Endometrium (tissue), 2 donors: ENCODE measurements around the gene PCDHA4.
"Not testable (repeated sequence)": the region's sequence is repeated elsewhere in the genome, so short reads cannot be mapped to it uniquely, and the experiment has no call there.

ENCODE experiments used
- FAIRE-seq: peaks from 2 replicates; lab custom pipeline; 2012; peaks lifted over from hg19 to GRCh38; lab: Jason Lieb, UNC
- donor health status: control.
- donor health status: control.

Gene PCDHA4

DNA sequence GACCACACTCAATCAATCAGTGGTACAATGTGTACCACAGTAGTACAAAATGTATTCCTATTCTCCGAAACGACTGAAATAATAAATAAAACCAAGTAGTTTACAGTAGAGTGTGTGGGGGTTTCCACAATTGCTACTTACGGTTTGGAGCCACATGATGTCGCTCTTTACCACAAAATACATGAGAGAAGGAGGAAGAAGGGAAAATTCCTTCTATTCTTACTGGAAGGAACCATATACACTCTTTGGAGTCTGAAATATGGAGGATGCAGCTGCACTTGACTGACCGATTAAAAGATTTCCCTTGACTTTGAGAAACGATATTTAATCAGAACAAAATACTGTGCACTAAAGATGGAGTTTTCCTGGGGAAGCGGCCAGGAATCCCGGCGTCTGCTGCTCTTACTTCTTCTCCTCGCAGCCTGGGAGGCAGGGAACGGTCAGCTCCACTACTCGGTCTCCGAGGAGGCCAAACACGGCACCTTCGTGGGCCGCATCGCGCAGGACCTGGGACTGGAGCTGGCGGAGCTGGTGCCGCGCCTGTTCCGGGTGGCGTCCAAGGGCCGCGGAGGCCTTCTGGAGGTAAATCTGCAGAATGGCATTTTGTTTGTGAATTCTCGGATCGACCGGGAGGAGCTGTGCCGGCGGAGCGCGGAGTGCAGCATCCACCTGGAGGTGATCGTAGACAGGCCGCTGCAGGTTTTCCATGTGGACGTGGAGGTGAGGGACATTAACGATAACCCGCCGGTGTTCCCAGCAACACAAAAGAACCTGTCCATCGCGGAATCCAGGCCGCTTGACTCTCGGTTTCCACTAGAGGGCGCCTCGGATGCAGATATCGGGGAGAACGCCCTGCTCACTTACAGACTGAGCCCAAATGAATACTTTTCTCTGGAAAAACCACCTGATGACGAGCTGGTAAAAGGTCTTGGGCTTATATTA lies at the start of gene PCDHA4:
Gene PCDHA4, plus strand, starts transcription at position 235 of the 942 bp plus-strand sequence.
- FAIRE-seq = no peak

DNA sequence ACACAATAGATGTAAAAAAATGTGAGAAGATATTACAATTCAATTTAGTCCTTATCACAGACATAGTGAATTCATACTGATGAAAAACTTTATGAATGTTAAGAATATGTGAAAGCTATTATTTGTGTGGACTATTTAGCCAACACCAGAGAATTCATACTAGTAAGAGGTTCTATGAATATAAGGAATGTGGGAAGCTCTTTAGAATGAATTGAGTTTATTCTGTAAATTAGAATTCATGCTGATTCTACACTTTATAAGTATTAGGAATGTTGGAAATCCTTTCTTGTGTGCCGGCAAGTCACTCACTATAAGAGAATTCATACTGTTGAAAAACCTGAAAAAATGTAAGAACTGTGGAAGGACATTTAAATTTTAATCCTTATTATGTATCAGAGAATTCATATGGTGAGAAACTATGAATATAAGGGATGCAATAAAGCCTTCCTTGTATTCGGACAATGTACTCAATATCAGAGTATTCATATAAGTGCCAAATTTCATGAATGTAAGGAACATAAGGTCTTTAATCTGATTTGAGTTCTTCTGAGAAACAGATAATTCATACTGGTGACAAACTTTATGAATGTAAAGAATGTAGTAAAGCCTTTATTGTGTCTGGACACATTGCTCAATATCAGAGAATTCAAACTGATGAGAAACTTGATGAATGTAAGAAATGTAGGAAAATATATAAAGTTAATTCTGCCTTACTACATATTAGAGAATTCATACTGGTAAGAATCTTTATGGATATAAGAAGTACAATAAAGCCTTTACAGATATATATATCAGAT lies 42.5 kb upstream of the PCDHA4 start:
- FAIRE-seq = no peak

- FAIRE-seq = no peak
These were observed 39.4 kb upstream of the PCDHA4 start for GRCh38 chr5:140767444-140767843.

DNA sequence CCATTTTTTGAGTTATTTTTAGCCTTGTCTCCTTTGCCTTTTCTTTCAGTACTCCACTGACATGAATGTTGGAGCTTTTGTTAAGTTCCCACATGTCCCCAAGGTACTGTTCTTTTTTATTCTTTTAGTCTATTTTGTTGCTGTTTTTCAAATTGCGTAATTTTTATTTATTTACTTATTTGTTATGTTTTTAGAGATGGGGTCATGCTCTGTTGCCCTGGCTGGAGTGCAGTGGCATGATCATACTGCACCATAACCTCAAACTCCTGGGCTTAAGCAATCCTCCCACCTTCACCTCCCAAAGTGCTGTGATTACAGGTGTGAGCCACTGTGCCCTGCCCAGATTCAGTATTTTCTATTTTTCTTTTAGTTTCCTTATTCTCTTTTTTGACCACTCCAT lies 26.4 kb upstream of the PCDHA4 start:
- no peak for FAIRE-seq

GRCh38 chr5:140785905-140786686 lies 20.8 kb upstream of the PCDHA4 start, which contains the start of gene PCDHA1:
PCDHA1 (plus strand) TSS chr5:140786140.
- no peak for FAIRE-seq

DNA sequence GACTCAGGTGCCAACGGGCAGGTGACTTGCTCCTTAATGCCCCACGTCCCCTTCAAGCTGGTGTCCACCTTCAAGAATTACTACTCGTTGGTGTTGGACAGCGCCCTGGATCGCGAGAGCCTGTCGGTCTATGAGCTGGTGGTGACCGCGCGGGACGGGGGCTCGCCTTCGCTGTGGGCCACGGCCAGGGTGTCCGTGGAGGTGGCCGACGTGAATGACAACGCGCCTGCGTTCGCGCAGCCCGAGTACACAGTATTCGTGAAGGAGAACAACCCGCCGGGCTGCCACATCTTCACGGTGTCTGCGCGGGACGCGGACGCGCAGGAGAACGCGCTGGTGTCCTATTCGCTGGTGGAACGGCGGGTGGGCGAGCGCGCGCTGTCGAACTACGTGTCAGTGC lies 19.4 kb upstream of the PCDHA4 start:
- FAIRE-seq = not testable (repeated sequence)

GRCh38 chr5:140787849-140788504 lies 18.9 kb upstream of the PCDHA4 start:
- not testable (repeated sequence) for FAIRE-seq

DNA sequence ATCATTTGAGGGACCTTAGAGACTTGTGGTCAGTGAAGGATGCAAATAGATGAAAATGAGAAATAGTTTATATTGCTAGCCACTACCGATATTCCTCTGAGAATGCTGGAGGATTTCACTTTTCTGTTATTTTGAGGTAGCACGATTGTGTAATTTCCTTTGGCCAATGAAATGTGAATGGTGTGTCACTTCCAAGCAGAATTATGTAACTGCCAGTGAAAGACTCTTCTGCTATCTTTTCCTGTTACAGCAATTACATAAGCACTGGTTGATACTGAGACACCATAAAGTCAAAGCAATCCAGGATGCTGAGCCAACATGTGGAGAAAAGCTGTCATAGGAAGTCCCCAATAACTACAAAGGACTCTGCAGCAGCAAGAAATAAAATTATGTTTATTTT lies 15.8 kb upstream of the PCDHA4 start:
- FAIRE-seq = no peak

- no peak for FAIRE-seq
These were observed 12.1 kb upstream of the PCDHA4 start, which contains the start of gene PCDHA2 for GRCh38 chr5:140794595-140795258. PCDHA2 (plus strand) TSS chr5:140794852.

GRCh38 chr5:140795259-140795641 lies 11.6 kb upstream of the PCDHA4 start:
- no peak for FAIRE-seq

GRCh38 chr5:140796072-140796717 lies 10.7 kb upstream of the PCDHA4 start:
- not testable (repeated sequence) for FAIRE-seq

GRCh38 chr5:140796718-140797095 lies 10.2 kb upstream of the PCDHA4 start:
- FAIRE-seq = no peak

DNA sequence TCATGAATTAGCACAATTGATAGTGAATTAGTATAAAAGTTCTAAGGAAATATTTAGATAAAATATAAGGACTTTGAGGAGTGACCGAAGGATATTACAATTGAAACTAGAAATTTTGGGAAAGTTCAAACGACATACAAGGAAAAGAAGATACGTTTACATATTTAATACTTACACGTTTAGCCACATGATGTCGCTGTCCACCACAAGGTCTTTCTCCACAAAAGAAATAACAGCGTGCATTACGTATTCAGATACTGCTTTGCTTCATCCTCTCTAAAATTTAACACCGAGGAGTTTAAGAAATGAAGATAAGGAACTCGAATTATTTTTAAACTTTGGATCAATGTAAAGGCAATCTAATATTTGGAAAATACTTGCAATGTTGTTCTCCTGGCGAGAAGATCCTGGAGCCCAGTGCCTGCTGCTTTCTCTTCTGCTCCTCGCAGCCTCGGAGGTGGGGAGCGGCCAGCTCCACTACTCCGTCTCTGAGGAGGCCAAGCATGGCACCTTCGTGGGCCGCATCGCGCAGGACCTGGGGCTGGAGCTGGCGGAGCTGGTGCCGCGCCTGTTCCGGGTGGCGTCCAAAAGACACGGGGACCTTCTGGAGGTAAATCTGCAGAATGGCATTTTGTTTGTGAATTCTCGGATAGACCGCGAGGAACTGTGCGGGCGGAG lies 5.9 kb upstream of the PCDHA4 start, which contains the start of gene PCDHA3:
Gene PCDHA3, plus strand, starts transcription at position 242 of the 678 bp plus-strand sequence.
- no peak for FAIRE-seq

- FAIRE-seq = no peak
These were observed 5.4 kb upstream of the PCDHA4 start for GRCh38 chr5:140801494-140801841.

GRCh38 chr5:140802381-140802780 lies 4.5 kb upstream of the PCDHA4 start:
- FAIRE-seq = not testable (repeated sequence)

DNA sequence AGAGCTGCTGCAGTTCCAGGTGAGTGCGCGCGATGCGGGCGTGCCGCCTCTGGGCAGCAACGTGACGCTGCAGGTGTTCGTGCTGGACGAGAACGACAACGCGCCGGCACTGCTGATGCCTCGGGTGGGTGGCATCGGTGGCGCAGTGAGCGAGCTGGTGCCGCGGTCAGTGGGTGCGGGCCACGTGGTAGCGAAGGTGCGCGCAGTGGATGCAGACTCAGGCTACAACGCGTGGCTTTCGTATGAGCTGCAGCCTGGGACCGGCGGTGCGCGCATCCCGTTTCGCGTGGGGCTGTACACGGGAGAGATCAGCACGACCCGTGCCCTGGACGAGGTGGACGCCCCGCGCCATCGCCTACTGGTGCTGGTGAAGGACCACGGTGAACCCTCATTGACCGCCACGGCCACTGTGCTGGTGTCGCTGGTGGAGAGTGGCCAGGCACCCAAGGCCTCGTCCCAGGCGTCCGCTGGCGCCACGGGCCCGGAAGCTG lies 4.0 kb upstream of the PCDHA4 start:
- no peak for FAIRE-seq

DNA sequence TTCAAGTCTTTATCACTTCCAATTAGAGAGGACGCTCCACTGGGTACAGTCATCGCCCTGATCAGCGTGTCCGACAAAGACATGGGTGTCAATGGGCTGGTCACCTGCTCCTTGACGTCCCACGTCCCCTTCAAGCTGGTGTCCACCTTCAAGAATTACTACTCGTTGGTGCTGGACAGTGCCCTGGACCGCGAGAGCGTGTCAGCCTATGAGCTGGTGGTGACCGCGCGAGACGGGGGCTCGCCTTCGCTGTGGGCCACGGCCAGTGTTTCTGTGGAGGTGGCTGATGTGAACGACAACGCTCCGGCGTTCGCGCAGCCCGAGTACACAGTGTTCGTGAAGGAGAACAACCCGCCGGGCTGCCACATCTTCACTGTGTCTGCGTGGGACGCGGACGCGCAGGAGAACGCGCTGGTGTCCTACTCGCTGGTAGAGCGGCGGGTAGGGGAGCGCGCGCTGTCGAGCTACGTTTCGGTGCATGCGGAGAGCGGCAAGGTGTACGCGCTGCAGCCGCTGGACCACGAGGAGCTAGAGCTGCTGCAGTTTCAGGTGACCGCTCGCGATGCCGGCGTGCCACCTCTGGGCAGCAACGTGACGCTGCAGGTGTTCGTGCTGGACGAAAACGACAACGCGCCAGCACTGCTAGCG lies 1.5 kb downstream of the PCDHA4 start:
- not testable (repeated sequence) for FAIRE-seq

GRCh38 chr5:140808889-140809291 lies 2.0 kb downstream of the PCDHA4 start:
- no peak for FAIRE-seq
